GM21723 (cell line): ENCODE measurements around the gene PTPRJ.

ENCODE experiments used
- ATAC-seq: cut with Tn5 transposase; IDR thresholded peaks from one replicate; pipeline ENCODE4 v1.9.1; 2021; ENCODE audit warnings: mild to moderate bottlenecking, moderate library complexity; ENCODE audit not compliant: unreplicated experiment

The PTPRJ gene

GRCh38 chr11:47992959-47993820 is 12.8 kb downstream of the PTPRJ start:
- no peak for ATAC-seq

GRCh38 chr11:47994417-47994816 is 14.1 kb downstream of the PTPRJ start:
- no peak for ATAC-seq

- no peak for ATAC-seq
These were observed 15.0 kb downstream of the PTPRJ start for GRCh38 chr11:47995360-47995769.

- no peak for ATAC-seq
These were observed 17.0 kb downstream of the PTPRJ start for GRCh38 chr11:47997063-47998053.

GRCh38 chr11:47998345-47998732 is 18.0 kb downstream of the PTPRJ start:
- no peak for ATAC-seq

- ATAC-seq: no peak
These were observed 18.5 kb downstream of the PTPRJ start for GRCh38 chr11:47998733-47999359.

GRCh38 chr11:48000432-48000831 is 20.1 kb downstream of the PTPRJ start:
- no peak for ATAC-seq

GRCh38 chr11:48001438-48002021 is 21.2 kb downstream of the PTPRJ start:
- ATAC-seq: peak; percentile 52

- ATAC-seq: no peak
These were observed 22.2 kb downstream of the PTPRJ start for GRCh38 chr11:48002561-48002960.

GRCh38 chr11:48003926-48004325 is 23.6 kb downstream of the PTPRJ start:
- no peak for ATAC-seq

- no peak for ATAC-seq
These were observed 24.1 kb downstream of the PTPRJ start for GRCh38 chr11:48004456-48004855.

GRCh38 chr11:48005136-48005535 is 24.8 kb downstream of the PTPRJ start:
- no peak for ATAC-seq

- no peak for ATAC-seq
These were observed 25.5 kb downstream of the PTPRJ start for GRCh38 chr11:48005831-48006270.

GRCh38 chr11:48006301-48006992 is 26.1 kb downstream of the PTPRJ start:
- ATAC-seq: peak; percentile 61

- ATAC-seq: no peak
These were observed 27.3 kb downstream of the PTPRJ start for GRCh38 chr11:48007677-48008076.

GRCh38 chr11:48008951-48009270 is 28.6 kb downstream of the PTPRJ start:
- ATAC-seq: peak; percentile 37

- ATAC-seq: no peak
These were observed 30.9 kb downstream of the PTPRJ start for GRCh38 chr11:48011102-48011797.

GRCh38 chr11:48011798-48012391 is 31.5 kb downstream of the PTPRJ start:
- ATAC-seq: no peak

GRCh38 chr11:48013269-48013901 is 33.0 kb downstream of the PTPRJ start:
- peak; percentile 55 for ATAC-seq
